ENCODE measurements around the gene PMCH. TPM values are rescaled to one million over a fixed set of nuclear protein-coding genes. Genes with fewer than 3 reads are reported as not detected.

PMCH gene
- total RNA-seq, 1 experiment from 2014 or later = not detected

- TF ChIP-seq TEAD1 (CRISPR knock-in tag; IDR thresholded peaks at IDR 0.05) = no peak
- TF ChIP-seq ZNF138 (CRISPR knock-in tag; conservative IDR thresholded peaks at IDR 0.05) = no peak
These were observed 4.9 kb upstream of the PMCH start (continued) for GRCh38 chr12:102202556-102202955.

GRCh38 chr12:102201436-102202061, 3.9 kb upstream of the PMCH start:
- ATAC-seq = no peak
- DNase-seq (ENCODE audit: low spot score) = no peak
- TF ChIP-seq TP53 (CRISPR knock-in tag; IDR thresholded peaks at IDR 0.05) (no peak), MLX (CRISPR knock-in tag; IDR thresholded peaks at IDR 0.05) (no peak)
- H3K27ac Mint-ChIP-seq = no peak overlapping the region
- H3K4me1 Mint-ChIP-seq = no peaks in the 10 kb centered on the region
- H3K9me3 Mint-ChIP-seq = peaks cover 25% of the 10 kb centered on the region
- peaks cover 33% of the 10 kb centered on the region for H3K36me3 Mint-ChIP-seq
- H3K4me3 Mint-ChIP-seq = no peak overlapping the region
- POLR2A ChIA-PET = no interaction called here
- no peaks in the 10 kb centered on the region; the same call in 1 of the 2 replicates for H3K27me3 Mint-ChIP-seq (ENCODE audit: low read depth)
- CTCF ChIA-PET = no interaction called here

GRCh38 chr12:102195826-102196225, 1.8 kb downstream of the PMCH start:
- TF ChIP-seq KAT7 (CRISPR knock-in tag; IDR thresholded peaks at IDR 0.05; ENCODE audit: borderline replicate concordance) (no peak), CREB1 (CRISPR knock-in tag; IDR thresholded peaks at IDR 0.05) (no peak), NFE2L1 (CRISPR knock-in tag; IDR thresholded peaks at IDR 0.05) (no peak), EMX1 (CRISPR knock-in tag; IDR thresholded peaks at IDR 0.05) (no peak), ZNF532 (CRISPR knock-in tag; IDR thresholded peaks at IDR 0.05; ENCODE audit: borderline replicate concordance) (no peak), TCF7 (CRISPR knock-in tag; IDR thresholded peaks at IDR 0.05; ENCODE audit: low read depth) (no peak), MYBL2 (CRISPR knock-in tag; IDR thresholded peaks at IDR 0.05) (no peak), JUN (CRISPR knock-in tag; IDR thresholded peaks at IDR 0.05) (no peak), ZNF396 (CRISPR knock-in tag; IDR thresholded peaks at IDR 0.05; ENCODE audit: borderline replicate concordance) (no peak), NFATC4 (CRISPR knock-in tag; IDR thresholded peaks at IDR 0.05) (no peak), GRHL2 (CRISPR knock-in tag; IDR thresholded peaks at IDR 0.05; ENCODE audit: insufficient replicate concordance, severe bottlenecking) (no peak), ATF3 (CRISPR knock-in tag; conservative IDR thresholded peaks at IDR 0.05) (no peak), ZNF425 (CRISPR knock-in tag; conservative IDR thresholded peaks at IDR 0.05) (no peak), GTF2I (CRISPR knock-in tag; conservative IDR thresholded peaks at IDR 0.05) (no peak), ESRRA (CRISPR knock-in tag; IDR thresholded peaks at IDR 0.05; ENCODE audit: borderline replicate concordance) (no peak), SMAD4 (CRISPR knock-in tag; IDR thresholded peaks at IDR 0.05) (no peak), ZNF232 (CRISPR knock-in tag; IDR thresholded peaks at IDR 0.05) (no peak)
- no peaks in the 10 kb centered on the region for H3K4me1 Mint-ChIP-seq
- no peaks in the 10 kb centered on the region for H3K27me3 Mint-ChIP-seq (ENCODE audit: low read depth)
- H3K36me3 Mint-ChIP-seq = no peaks in the 10 kb centered on the region
- no peak overlapping the region for H3K4me3 Mint-ChIP-seq
- H3K9me3 Mint-ChIP-seq = no peaks in the 10 kb centered on the region
- H3K27ac Mint-ChIP-seq = no peak overlapping the region
- ChIA-PET POLR2A (no interaction called here), CTCF (no interaction called here)
- no peak for DNase-seq (ENCODE audit: low spot score)
- no peak for ATAC-seq
